ACHN (cell line): ENCODE measurements around the gene OR9A2.

Experiments used
- DNase-seq: peaks from one replicate; pipeline ENCODE4 v3.0.0-alpha.2; 2015
- in situ Hi-C: cut with HindIII; loops from 2 replicates; pipeline ENCODE4 v1.10.0; 2017; ENCODE audit warnings: low sequenced_read_pairs, low pct_ligation_motif_present, low pct_unique_long_range_greater_than_20kb

The OR9A2 gene

DNA sequence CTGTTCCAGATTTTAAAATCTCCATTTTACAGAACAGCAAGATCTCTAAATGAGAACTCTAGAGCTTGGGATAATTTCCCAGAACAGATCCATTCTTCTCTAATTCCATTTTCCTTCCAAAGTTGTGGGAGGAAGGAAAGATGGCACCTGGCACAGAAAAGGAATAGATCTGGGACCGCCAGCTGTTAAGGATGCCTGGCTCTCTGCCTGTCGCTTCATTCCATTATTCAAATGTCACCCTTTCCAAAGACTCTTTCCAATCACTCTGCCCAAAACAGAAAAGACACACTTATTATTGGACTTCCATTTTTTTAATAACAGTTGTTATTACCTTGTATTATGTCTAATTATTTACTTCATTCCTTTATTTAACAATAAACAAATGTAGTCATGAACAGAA is 751 bp upstream of the OR9A2 start:
- no peak for DNase-seq
- in situ Hi-C loops: no loop called here

- DNase-seq: no peak
- in situ Hi-C loops: no loop called here
Measured at GRCh38 chr7:143025371-143025770, 1.6 kb downstream of the OR9A2 start.

DNA sequence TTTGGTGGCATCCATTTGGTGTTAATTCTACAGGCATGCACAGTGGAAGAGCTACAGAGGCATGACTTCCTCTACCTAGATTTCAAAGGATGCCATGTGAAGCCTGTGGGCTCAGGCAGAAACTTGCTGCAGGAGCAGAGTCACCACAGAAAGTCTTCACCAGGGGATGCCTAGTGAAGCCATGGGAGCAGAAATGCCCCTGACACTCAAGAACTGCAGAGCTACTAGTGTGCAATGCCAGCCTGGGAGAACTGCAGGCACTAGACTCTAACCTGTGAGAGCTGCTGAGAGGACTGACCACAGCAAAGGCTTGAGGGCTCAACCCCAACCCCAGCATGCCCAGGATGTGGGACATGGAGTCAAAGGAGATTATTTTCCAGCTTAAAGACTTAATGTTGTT is 3.9 kb downstream of the OR9A2 start:
- no peak for DNase-seq
- in situ Hi-C loops: no loop called here

DNA sequence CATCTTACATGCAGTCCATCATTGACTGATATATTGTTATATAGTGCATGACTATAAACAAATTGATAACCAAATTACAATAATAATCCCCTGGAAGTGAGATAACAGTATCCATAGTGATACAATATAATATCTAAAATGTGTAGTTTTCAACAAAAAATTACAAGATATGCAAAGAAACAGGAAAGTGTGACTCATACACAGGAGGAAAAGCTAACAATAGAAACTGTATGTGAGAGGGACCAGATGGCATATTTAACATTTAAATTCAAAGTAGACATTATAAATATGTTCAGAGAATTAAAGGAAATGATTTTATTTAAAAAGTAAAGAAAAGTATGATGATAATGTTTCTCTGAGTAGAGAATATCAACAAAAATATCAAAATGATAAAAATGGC is 8.0 kb downstream of the OR9A2 start:
- in situ Hi-C loops: loop anchor here (10.0 kb wide), 1 partner anchor 196 kb away; no protein-coding TSS in a partner anchor
- DNase-seq: no peak

- in situ Hi-C loops: loop anchor here (10.0 kb wide), 1 partner anchor 198 kb away; no protein-coding TSS in a partner anchor
- DNase-seq: no peak
Measured at GRCh38 chr7:143016996-143017395, 9.9 kb downstream of the OR9A2 start.

GRCh38 chr7:143015926-143016490 is 10.9 kb downstream of the OR9A2 start:
- DNase-seq: no peak
- in situ Hi-C loops: loop anchor here (10.0 kb wide), 1 partner anchor 199 kb away; no protein-coding TSS in a partner anchor

- no peak for DNase-seq
- in situ Hi-C loops: loop anchor here (10.0 kb wide), 1 partner anchor 200 kb away; no protein-coding TSS in a partner anchor
Measured at GRCh38 chr7:143015084-143015483, 11.8 kb downstream of the OR9A2 start.

DNA sequence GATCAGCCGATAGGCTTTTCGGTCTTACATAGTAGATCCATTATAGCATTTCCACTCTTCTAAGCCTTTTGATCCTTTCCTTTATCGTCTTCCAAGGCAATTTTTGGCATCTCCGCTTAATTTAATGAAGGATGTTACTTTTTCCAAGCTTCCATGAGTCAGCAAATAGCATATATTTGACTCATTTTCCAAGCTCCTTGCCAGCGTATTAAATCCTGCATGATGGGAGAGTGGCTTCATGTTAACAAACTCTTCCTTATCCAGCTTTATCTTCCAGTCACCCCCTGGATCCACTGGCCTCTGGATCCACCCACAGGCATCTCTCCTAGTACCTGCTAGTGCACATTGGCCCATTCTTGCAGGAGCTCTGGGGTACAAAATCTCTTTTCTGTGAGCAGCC is 13.0 kb downstream of the OR9A2 start:
- in situ Hi-C loops: loop anchor here (10.0 kb wide), 1 partner anchor 201 kb away; no protein-coding TSS in a partner anchor

GRCh38 chr7:143013473-143013872 is 13.5 kb downstream of the OR9A2 start:
- in situ Hi-C loops: loop anchor here (10.0 kb wide), 1 partner anchor 201 kb away; no protein-coding TSS in a partner anchor
- DNase-seq: no peak

More for the DNA sequence above, 13.0 kb downstream of the OR9A2 start:
- DNase-seq: peak; percentile 23

DNA sequence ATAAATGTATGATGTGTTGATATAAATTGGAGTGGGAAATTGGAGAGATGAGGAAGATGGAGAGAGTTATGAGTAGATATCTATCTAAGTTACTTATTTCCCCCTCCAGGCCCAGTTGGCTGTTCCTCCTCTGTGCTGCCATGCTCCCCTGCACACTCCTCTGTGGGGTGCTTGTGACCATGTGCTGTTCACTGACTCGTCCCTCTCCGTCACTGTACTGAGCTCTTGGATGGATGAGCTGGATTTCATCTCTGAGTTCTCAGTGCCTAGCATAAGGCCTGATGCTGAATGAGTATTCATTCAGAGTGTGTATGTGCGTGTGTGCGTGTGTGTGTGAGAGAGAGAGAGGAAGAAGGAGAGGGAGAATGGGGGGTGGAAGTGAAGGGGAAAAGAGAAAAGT is 14.5 kb downstream of the OR9A2 start:
- DNase-seq: peak; percentile 30
- in situ Hi-C loops: loop anchor here (10.0 kb wide), 1 partner anchor 202 kb away; no protein-coding TSS in a partner anchor

- in situ Hi-C loops: loop anchor here (10.0 kb wide), 1 partner anchor 203 kb away; no protein-coding TSS in a partner anchor
- no peak for DNase-seq
Measured at GRCh38 chr7:143012001-143012400, 14.9 kb downstream of the OR9A2 start.

GRCh38 chr7:143008007-143008901 is 18.7 kb downstream of the OR9A2 start:
- peak; percentile 82 for DNase-seq
- in situ Hi-C loops: no loop called here

GRCh38 chr7:143005632-143006260 is 21.2 kb downstream of the OR9A2 start:
- DNase-seq: no peak
- in situ Hi-C loops: no loop called here

DNA sequence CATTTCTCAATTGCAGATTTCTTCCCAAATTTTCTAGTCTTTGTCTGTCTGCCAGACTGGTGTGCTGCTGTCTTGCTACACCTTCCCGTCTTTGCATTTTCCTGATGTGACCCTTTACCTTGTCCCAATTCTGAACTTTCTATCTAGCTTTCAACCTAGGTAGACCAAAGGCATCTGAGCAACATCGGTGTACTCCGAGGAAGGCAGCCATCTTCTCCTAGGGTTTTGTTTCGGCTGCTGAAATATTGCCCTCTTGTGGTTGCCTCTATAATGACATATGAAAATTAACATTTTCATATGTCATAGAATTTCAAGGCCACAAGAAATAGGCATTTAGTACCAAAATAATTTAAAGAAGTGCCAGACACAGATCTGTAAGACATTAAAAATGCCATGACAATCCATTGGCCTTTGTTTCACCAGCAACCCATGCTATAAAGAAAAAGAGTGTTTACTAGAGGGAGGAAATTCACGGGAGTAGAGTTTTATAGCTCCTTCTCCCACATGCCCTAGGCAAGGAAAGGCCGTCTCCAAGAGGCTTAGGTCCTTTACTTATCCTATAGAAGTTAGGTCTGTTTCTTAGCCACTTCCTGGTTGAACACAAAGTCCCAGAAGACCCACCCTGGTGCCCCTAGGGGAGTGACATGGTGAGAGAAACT is 23.4 kb downstream of the OR9A2 start:
- in situ Hi-C loops: no loop called here
- peak; percentile 59 for DNase-seq

DNA sequence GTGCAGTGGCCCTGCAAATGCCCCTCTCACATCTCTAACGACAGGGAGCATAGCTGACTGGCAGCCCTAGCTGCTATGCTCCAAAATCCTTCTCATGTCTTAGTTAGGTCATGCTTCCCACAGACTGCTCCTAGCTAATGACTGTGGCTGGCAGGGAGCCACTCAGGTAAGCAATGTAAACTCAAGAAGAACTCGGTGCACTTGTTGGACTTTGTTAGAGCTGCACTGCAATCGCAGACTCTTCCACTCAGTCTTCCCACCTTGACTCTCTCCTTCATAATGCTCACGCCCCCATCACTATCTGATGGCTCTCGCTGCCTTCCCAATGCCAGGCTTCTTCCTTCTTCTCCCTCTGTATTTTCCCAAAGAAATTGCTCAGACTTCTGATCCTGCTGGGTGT is 24.0 kb downstream of the OR9A2 start:
- no peak for DNase-seq
- in situ Hi-C loops: no loop called here

- in situ Hi-C loops: no loop called here
- peak; percentile 36 for DNase-seq
Measured at GRCh38 chr7:143002106-143002505, 24.8 kb downstream of the OR9A2 start.

DNA sequence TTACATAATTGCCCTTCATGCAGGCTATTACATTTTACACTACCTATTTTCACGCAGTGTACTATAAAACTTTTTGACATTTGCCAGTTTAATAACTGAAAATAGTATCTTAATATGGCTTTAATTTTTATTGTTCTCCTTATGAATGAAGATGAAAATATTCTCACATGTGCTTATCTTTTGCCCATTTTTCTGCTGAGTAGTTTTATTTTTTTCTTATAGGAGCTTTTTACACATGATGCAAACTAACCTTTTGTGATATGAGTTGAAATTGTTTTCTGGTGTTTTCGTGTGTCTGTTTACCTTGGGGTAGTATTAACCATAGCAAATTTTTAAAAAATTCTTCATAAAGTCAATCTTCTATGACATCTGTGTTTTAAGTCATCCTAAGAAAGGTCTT is 26.3 kb downstream of the OR9A2 start:
- DNase-seq: no peak
- in situ Hi-C loops: no loop called here

DNA sequence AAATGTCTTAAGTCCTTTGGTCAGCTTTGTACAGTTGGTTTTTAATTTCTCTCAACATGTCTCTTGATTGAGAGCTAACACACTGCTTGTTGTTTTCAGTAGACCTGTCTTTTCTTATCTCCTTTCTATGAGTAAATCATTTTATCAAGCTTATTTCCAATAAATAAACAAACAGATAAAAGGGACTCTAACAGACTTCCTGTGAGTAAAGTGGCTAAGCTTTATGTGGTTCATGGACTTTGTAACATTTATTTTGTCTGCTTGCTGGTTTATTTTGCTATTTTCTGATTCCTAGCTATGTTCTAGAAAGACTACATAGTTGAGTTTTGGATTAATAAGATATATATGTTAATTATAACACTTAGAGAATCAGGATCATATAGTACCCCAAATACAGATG is 27.1 kb downstream of the OR9A2 start:
- in situ Hi-C loops: no loop called here
- DNase-seq: no peak

- in situ Hi-C loops: no loop called here
- DNase-seq: no peak
Measured at GRCh38 chr7:142998966-142999365, 28.0 kb downstream of the OR9A2 start.
